Activated CD4-positive, CD25-positive, alpha-beta regulatory T cell treated with anti-CD3 and anti-CD28 coated beads, Interleukin-2, amount 50 U/mL, for 72 hours (primary cell): ENCODE measurements around the gene CDIP1.
"Not testable (repeated sequence)": the region's sequence is repeated elsewhere in the genome, so short reads cannot be mapped to it uniquely, and the experiment has no call there.

Experiments used
- DNase-seq: peaks from one replicate; pipeline ENCODE4 v3.0.0; 2021

CDIP1 gene

DNA sequence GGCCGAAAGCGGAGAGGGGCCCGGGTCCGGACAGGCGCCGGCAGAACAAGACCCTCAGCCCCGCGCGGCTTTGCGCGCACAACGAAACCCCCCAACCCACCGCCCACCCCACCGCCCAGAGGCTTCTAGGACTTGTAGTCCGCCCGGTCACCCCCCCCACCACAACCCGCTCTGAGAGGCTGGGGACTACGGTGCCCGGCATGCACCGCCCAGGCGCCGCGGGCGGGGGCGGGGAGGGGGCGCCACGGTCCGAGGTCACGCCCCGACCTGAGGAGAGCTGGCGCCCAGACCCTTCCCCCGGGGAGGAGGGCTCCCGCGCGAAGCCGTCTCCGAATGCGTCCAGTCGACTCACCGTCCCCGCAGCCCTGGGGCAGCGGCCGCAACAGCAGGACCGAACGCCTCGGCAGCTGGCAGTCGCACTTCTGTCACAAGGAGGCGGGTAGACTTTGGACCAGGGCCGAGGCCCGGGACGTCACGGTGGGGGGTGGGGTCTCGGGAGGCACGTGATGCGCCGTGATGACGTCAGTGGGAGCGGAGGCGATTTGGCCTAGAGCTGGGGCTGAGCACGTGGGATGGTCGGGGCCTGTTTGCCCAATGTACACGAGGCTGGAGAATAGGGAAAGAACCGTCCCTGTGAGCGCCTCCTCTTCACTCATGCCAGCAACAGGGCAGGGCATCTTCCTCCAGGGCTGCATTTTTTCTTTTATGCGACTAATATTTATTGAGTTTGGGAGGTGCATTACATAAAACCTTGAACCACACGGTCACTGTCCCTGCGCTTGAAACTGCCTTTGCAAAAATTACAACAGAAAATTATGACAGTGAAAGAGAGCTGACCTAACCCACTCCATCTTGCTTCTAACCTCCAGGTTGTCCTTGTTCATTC is at the start of gene CDIP1:
CDIP1 (minus strand) TSS at position 424 of the 886 bp plus-strand sequence. CDS start 24,643 bp downstream, outside the sequence.
- peak; percentile 91 for DNase-seq

DNA sequence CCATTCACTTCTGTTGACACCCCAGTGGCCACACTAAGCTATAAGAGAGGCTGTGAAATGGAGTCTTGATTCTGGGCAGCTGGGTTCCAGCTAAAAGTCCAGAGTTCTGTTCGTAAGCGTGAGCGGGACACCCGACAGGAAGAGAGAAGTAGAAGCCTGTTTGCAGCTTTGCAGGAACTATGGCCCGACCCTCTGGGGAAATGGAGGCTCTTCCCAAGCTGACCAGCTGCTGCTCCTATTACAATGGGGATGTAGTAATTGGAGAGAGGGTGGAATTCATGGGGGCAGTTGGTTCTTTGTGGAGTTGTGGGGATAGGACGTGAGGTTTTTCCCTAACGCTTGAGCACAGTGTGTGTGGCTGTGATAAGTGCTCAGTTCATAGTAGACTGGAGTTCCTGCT is 47.7 kb upstream of the CDIP1 start:
- no peak for DNase-seq

DNA sequence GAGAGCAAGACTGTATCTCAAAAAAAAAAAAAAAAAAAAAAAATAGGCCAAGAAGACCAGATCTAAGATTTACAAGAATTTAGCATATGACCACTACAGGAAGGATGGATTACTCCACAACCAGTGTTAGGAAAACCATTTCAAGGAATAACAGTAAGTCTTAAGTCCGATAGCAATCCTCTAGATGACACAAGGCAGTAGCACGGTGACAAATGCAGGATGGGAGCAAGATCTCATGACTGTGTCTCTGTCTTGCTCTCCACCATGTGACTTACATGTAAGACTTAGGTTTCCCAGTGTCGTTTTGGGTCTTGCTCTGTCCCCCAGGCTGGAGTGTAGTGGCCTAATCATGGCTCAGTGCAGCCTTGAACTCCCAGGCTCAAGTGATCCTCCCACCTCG is 45.3 kb upstream of the CDIP1 start:
- DNase-seq = no peak

DNA sequence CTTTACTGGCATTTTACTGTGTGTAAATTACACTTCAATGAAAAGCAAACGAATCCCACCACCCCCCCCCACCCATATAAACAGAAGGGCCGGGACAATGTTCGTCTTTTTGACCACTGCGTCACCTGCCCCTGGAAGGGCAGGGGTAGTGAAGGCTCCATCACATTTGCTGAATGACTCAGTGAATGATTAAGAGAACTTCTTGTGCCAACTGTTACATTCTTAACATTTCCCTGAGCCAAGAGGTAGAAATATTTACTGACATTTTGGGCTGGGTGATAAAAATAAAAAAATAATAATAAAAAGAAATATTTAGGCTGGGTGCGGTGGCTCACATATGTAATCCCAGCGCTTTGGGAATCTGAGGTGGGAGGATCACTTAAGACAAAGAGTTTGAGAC is 41.7 kb upstream of the CDIP1 start:
- no peak for DNase-seq

DNA sequence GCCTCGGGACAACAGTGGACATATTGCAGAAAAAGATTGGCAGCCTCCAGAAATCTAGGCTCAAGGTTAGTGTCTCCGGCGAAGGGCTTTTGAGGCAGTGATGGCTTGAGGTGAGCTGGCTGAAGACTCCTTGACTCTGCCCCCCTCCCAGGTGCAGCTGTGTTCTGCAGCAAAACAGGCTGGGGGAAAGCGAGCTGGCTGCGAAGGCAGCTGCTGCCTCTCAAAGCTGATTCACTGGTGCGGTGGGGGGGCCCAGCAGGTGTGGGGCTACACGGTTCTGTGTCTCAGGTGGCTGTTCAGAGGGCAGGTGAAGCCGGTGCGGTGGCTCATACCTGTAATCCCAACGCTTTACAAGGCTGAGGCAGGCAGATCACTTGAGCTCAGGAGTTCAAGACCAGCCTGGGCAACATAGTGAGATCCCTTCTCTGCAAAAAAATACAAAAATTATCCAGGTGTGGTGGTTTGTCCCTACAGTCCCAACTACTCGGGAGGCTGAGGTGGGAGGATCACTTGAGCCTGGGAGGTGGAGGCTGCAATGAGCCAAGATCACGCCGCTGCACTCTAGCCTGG is 40.5 kb upstream of the CDIP1 start:
- no peak for DNase-seq

DNA sequence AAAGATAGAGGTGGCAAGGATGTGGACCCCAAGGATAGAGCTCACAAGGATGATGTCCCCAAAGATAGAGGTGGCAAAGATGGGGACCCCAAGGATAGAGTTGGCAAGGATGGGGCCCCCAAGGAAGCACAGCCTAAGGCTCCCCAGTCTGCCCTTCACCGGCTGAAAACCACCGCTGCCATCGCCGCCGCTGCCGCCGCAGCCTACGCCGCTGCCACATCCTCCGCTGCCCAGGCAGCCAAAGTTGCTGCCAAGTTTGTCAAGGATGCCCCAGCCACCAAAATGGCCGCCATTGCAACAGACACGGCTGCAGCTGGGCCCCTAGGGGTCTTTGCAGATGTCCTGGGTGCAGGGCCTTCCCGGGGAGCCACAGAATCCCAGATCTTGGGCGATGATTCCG is 37.4 kb upstream of the CDIP1 start:
- DNase-seq = no peak

DNA sequence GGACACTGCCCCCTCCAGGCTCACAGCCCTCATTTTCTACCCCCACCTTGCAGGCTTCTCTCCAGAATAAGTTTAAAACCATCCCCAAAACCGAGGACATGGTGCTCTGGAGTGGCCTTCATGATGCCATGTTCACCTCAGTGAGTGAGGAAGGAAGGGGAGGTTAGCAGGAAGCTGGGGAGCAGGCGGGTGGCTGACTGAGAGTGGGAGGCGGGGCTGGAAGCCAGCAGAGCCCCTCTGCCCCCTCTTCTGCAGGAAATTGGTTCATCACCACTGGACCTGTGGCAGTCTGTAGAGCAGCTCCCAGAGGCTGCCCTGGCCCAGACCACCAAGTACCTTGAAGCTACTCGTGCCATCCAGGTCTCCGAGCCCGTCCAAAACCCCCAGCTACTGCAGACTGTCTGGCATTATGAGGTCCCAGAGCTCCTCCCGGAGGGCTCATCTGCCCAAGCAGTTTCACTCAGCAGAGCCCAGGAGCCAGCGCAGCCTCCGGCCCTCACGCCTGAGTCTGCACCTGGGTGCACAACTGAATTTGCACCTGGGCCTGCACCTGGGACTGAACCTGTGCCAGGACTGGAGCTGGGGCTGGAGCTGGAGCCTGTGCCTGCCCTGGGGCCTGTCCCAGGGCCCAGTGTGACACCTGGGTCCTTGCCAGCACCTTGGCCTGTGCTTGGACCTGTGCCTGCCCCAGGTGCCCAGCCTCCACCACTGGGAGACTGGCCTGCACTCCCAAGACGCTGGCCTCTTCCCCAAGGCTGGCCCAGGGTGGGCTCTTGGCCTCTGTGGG is 36.5 kb upstream of the CDIP1 start:
- DNase-seq = no peak

DNA sequence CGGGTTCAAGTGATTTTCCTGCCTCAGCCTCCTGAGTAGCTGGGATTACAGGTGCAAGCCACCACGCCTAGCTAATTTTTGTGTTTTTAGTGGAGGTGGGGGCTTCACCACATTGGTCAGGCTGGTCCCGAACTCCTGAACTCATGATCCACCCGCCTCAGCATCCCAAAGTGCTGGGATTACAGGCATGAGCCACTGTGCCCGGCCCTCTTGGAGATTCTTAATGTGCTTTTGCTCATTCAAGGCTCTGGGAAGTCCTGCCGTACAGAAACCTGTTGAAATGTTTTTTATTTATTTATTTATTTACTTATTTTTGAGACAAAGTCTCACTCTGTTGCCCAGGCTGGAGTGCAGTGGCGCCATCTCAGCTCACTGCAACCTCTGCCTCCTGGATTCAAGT is 35.4 kb upstream of the CDIP1 start:
- not testable (repeated sequence) for DNase-seq

DNA sequence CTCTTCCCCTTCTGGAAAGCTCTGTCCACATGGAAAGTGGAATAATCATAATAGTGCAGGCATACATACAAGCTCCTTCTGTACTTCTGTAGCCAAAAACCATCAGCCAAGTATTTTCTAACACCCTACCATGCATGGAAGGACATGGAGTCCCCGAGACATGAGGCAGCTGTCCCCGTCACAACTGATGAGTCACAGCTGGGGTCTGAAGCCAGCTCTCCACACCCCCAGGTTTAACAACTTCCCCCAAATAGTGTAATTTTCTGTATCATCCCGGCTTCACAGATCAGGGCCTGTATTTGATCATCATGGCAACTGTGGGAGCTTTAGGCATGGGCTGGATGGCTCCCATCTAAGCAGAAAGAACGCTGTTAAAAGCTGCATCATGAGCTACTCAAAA is 34.1 kb upstream of the CDIP1 start:
- no peak for DNase-seq

DNA sequence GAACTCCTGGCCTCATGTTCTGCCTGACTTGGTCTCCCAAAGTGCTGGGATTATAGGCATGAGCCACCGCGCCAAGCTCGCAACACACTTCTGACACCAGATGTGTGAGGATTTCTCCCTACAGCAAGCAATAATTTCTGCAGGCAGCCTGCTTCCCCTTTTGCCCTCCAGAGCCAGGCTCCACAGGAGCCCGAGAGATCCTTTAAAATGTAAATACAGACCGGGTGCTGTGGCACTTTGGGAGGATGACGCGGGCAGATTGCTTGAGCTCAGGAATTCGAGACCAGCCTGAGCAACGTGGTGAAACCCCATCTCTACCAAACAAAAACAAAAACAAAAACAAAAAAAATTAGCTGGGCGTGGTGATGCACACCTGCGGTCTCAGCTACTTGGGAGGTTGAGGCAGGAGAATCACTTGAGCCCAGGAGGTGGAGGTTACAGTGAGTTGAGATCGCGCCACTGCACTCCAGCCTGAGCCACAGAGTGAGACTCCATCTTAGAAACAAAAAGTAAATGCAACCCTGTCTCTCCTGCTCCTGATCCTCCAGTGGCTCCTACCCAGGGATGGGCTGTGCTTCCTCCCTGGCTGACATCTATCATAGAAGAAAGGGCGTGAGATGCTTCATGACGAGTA is 32.2 kb upstream of the CDIP1 start:
- DNase-seq = no peak

DNA sequence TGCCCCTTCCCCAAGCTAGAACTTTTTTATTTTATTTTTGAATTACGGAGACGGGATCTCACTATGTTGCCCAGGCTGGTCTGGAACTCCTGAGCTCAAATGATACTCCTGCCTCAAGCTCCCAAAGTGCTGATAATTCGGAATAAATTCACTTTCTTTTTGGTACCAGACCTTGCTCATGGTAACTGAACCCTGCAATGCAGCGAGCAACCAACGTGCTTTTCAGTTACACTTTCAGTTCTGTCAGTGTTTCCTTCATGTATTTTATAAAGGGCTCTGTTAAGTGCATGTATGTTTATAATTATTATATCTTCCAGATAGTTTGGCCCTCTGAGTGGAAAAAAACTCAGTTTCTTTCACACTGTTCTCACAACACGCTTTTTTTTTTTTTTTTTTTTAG is 31.5 kb upstream of the CDIP1 start:
- no peak for DNase-seq

DNA sequence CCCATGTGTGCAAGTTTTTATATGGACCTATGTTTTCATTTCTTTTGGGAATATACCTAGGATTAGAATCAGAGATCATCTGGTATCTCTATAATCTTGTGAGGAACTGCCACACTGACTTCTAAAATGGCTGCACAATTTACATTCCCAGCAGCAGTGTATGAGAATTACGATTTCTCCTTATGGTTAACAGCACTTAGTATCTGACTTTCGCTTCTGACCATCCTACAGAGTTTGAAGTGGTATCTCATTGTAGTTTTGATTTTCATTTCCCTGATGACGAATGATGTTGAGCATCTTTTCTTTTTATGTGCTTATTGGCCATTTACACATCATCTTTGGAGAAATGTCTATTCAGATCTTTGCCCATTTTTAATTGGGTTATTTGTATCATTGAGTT is 27.6 kb upstream of the CDIP1 start:
- DNase-seq = no peak

DNA sequence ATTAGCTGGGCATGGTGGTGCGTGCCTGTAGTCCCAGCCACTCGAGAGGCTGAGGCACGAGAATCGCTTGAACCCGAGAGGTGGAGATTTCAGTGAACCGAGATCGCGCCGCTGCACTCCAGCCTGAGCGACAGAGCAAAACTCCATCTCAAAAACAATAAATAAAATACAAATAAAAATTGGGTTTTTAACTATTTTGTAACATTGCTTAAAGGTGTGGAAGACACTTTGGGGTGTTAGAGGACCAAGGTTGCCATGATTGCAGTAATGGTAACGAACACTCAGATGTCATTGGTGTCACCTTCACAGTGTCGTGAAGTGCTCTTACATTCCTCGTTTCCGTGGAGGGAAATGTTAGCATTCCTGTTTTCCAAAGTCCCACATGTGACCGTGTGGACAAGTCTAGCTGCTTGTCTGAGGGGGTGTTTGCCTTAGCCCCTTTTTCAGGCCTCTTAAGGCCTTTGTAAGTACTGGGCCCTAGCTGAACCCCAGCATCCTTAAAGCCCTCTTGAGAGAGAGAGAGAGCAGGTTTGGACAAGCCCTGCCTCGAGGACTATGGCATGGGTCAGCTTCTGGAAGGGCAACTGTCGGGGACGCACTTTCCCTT is 26.2 kb upstream of the CDIP1 start:
- no peak for DNase-seq

DNA sequence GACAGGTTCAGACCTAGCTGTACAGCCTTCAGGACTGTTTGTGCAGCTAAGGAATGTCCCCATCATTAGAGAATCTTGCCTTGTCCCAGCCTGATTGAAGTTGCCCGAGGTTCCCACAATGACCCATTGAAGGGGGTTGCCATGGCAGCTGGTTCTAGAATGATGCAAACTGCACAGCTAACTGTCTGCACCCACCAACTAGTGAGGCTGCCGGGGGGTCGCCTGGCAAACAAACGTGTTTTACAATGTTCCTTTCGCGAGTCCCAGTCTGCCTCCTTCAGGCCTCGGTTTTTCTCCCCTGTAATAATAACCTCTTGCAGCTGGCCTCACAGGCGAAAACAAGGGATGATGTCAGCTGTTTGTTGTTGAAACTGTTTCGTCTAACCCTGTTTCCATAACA is 23.0 kb upstream of the CDIP1 start:
- no peak for DNase-seq

DNA sequence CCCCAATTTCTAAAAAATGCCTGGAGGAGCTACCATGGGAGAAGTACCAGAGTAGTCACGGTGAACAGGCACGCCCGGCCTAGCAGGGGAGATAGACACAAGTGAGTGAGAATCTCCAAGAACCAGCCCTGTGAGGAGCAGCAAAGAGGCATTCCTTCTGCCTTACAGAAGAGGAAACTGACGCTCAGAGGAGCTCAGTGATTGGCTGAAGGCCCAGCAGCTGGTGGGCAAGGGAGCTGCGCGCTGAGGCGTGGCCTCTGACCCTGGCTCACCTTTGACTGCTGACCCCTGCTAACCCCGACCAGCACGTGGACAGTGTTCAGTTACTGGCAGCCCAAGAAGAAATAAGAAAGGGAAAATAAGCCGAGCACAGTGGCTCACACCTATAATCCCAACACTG is 19.4 kb upstream of the CDIP1 start:
- no peak for DNase-seq

DNA sequence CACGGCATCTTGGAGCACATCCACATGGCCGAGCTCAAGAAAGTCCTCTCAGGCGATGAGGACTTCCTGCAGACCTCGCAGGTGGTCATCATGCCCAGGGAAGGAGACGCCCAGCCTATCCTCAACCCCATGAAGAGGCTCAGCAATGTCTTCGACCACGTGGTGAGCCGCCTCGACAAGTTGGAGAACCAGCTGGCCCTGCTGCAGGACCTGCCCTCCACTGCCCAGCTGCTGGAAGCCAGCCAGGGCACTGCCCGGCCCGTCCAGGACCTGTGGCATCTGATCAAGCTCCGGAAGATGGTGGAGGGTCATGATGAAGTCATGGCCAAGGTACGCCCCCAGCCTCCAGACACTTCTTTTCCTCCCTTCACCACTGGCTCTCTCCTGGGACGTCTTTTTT is 18.0 kb upstream of the CDIP1 start:
- no peak for DNase-seq

DNA sequence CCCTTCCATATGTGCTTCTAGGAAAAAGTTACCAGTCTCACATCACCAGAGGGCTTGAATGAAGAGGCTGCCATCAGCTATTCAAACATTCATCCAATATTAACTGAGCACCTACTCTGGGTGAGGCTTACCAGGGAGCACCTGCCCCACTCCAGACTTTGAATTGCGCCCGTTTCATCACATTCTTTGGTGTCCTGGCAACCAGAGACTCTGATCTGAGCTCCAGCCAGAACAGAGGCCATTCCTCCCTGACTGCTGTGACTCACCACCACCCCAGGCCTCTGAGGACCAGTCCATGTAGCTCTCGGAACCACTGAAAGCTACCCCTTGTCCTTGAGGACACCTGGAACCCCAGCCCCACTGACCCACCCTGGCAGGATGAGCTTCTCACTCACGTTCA is 17.5 kb upstream of the CDIP1 start, which contains the start of gene C16orf96:
C16orf96 (plus strand) TSS at position 229 of the 400 bp plus-strand sequence; CDS start at position 379, 150 bp downstream.
- DNase-seq = no peak

DNA sequence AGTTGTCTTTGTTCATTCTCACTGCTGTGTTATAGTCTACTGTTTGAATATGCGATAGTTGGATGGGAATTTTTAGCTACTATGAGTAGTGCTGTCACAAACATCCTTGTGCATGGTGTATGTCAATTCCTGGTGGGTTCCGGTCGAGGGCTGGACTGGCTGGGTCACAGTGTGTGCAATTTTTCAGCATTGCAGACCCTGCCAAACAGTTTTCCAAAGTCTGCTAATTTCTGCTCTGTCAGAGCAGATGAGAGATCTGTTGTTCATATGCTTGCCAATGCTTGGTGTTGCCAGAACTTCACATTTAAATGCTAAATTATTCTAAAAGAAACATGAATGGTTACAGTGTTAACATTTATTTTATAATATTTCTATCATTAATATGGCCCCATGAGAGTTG is 14.0 kb upstream of the CDIP1 start:
- no peak for DNase-seq

DNA sequence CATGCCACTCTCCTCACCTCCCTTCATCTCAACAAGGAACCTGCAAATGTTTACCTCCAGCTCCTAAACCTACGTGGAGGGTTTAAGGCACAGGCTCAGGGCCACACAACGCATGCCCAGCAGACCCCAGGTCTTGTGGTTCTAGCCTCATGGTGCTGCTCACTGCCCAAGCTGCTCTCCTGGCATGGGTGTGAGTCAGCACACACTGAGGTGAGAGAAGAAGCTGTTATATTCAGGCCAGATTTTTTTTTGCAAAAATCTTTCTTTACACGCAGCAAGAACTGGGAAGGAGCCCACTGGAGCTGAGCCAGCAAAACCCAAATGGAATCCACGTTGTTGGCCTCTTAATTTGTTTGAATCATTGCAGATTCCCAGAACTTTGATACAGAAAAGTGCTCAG is 12.0 kb upstream of the CDIP1 start:
- no peak for DNase-seq

DNA sequence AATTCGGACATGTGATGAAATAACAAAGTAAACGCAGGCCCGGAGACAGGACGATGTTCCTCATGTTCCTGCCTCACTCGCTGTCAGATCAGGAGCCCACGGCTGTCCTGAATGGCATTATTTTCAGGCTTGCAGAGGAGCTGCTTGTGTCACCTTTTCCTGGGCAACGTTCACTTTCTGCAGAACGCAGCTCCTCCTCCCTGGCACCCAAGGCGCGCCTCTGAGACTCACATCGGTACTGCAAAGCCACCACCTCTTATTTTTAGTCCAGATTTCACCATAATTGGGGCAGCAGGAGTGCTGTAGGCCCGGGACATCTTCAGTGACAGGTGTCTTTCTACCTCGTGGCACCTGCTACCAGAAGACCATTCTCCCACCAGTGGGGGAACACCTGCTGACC is 9.6 kb upstream of the CDIP1 start:
- DNase-seq = no peak

DNA sequence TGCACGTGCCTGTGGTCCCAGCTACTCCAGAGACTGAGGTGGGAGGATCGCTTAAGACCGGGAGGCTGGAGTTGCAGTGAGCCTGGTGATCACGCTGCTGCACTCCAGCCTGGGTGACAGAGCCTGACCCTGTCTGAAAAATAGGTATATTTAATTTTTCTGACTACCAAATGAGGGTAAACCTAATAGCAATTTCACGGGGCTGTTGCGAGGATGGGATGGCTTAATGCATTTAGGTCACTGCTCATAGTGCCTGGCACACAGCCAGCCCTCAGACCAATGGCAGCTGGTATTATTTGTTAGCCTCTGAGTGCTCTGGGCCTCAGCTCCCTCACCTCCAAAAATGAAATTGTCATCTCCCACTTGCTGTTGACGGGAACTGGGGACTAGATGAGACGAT is 5.9 kb upstream of the CDIP1 start:
- no peak for DNase-seq

DNA sequence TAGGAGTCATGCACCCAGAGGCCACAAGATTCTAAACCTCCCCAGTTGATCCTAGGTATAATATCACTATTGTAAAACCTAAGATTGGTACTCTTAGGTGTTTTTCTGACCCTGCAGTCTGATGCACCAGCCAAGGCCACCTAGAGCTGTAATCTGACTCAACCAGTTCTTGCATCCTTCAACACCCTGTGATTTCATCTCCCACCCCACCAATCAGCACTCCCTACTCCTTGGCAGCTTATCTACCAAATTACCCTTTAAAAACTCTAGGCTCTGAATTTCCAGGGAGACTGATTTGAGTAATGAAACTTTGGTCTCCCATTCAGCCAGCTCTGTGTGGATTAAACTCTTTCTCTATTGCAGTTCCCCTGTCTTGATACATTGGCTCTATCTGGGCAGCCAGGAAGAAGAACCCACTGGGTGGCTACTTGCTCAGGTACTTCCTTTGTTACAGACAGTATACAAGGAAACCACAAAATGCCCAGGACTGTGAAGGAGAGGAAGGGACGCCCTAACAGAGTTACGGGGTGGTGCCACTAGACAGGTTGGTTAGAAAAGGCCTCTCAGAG is 1.2 kb upstream of the CDIP1 start:
- no peak for DNase-seq
